ENCODE measurements around the gene STXBP5. TPM values are rescaled to one million over a fixed set of nuclear protein-coding genes. Genes with fewer than 3 reads are reported as not detected.

The STXBP5 gene
- total RNA-seq, 4 donors from 2014 or later = 15.6 to 41.3 (median 20.4) TPM

DNA sequence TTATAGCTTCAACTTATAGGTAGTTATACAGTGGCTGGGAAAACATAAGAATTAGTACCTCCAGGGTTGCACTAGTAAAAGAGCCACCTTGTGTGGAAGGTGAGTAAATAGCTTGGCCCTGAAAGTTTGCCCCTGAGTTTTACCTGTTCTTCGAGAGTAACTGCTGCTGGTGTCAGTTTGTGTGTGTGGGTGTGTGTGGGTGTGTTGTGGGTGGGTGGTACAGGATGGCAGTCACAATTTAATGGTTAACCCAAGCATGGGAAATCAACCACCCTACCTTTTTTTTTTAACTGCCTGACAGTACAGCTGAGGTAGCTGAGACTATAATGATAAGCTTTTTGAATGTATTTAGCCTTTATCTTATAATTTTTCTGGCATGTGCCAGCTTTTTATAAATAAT lies 137.3 kb downstream of the STXBP5 start:
- ATAC-seq = no peak
- H3K4me3 ChIP-seq = no peak overlapping the region
- TF ChIP-seq POLR2A (IDR thresholded peaks at IDR 0.05) = no peak
- TF ChIP-seq, protein P1, sequence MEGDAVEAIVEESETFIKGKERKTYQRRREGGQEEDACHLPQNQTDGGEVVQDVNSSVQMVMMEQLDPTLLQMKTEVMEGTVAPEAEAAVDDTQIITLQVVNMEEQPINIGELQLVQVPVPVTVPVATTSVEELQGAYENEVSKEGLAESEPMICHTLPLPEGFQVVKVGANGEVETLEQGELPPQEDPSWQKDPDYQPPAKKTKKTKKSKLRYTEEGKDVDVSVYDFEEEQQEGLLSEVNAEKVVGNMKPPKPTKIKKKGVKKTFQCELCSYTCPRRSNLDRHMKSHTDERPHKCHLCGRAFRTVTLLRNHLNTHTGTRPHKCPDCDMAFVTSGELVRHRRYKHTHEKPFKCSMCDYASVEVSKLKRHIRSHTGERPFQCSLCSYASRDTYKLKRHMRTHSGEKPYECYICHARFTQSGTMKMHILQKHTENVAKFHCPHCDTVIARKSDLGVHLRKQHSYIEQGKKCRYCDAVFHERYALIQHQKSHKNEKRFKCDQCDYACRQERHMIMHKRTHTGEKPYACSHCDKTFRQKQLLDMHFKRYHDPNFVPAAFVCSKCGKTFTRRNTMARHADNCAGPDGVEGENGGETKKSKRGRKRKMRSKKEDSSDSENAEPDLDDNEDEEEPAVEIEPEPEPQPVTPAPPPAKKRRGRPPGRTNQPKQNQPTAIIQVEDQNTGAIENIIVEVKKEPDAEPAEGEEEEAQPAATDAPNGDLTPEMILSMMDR (IDR thresholded peaks at IDR 0.05 in 4 of 5, conservative IDR thresholded peaks at IDR 0.05 in 1 of 5) = no peak
- H3K27ac ChIP-seq = no peak overlapping the region
- no peaks in the 10 kb centered on the region for H3K27me3 ChIP-seq
- no peaks in the 10 kb centered on the region for H3K36me3 ChIP-seq
- H3K4me1 ChIP-seq = no peaks in the 10 kb centered on the region
- no peak for DNase-seq
- intact Hi-C loops (cut with DNase I; ENCODE audit: low total_unique reads) (no loop called here), in situ Hi-C loops (cut with MboI; ENCODE audit: low sequenced_read_pairs in 4 of 4) (no loop called here)
- H3K9me3 ChIP-seq = no peaks in the 10 kb centered on the region

DNA sequence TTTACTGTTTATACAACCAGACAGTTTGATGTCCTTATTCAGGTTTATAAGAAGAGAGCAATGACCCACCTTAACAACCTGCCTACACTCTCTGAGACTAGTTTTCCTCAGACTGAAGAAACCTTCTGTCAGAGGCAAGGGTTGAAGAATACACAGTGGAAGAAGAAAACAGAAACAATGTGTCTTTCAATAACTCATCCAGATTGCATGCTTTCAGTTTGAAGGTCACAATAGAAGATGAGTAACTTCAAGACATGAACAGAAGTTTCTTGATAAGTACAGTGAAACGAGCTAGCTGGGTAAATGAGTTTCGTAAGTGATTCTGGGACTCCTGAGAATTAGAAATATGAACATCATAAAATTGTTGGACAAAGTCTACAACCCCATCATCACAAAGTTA lies 141.7 kb downstream of the STXBP5 start:
- ATAC-seq = no peak
- DNase-seq = no peak
- Histone ChIP-seq H3K4me1 (no peaks in the 10 kb centered on the region), H3K4me3 (no peak overlapping the region), H3K27me3 (no peaks in the 10 kb centered on the region), H3K27ac (no peak overlapping the region), H3K9me3 (no peaks in the 10 kb centered on the region), H3K36me3 (no peaks in the 10 kb centered on the region)
- in situ Hi-C loops (cut with MboI; ENCODE audit: low sequenced_read_pairs in 4 of 4) = no loop called here
- intact Hi-C loops (cut with DNase I; ENCODE audit: low total_unique reads) = no loop called here
- TF ChIP-seq, protein P1 (IDR thresholded peaks at IDR 0.05 in 4 of 5, conservative IDR thresholded peaks at IDR 0.05 in 1 of 5) = no peak
- TF ChIP-seq POLR2A (IDR thresholded peaks at IDR 0.05) = no peak

DNA sequence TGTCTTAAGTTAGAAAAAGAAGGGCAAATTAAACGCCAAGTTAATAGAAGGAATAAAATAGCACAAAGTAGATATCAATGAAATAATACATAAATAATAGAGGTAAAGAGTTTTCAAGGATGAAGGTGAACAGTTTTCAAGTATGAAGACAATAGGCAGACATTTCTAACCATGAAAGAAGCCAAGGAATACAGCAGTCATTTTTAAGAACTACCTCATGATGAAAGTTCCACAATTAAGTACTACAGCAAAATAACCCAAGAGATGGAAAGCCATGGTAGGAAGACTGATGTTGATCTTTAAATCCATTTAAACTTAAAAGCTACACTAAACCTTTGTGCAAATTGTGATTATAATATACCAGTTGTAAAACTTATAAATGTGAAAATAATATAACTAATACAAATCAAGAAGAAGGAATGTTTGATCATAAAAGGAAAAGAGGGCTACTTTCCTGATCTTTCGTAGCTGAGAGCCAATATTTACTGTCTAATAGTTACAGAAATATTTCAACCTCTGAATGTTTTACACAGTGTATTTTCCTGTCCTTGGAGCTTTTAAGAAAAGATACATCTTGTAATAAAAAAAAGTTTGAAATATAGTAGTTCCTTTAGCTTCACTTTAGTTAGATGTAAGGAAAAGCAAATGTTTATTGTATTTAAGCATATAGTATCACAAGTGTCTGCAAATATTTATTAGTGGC lies 143.1 kb downstream of the STXBP5 start:
- H3K27ac ChIP-seq = no peak overlapping the region
- intact Hi-C loops (cut with DNase I; ENCODE audit: low total_unique reads) = no loop called here
- ATAC-seq = no peak

GRCh38 chr6:147347882-147348575 lies 143.8 kb downstream of the STXBP5 start:
- Histone ChIP-seq H3K9me3 (no peaks in the 10 kb centered on the region), H3K4me1 (no peaks in the 10 kb centered on the region), H3K27ac (no peak overlapping the region), H3K4me3 (no peak overlapping the region), H3K27me3 (no peaks in the 10 kb centered on the region), H3K36me3 (no peaks in the 10 kb centered on the region)
- TF ChIP-seq, protein P1 (IDR thresholded peaks at IDR 0.05 in 4 of 5, conservative IDR thresholded peaks at IDR 0.05 in 1 of 5) = no peak
- no peak for TF ChIP-seq POLR2A (IDR thresholded peaks at IDR 0.05)
- DNase-seq = no peak
- no peak for ATAC-seq
- intact Hi-C loops (cut with DNase I; ENCODE audit: low total_unique reads) (no loop called here), in situ Hi-C loops (cut with MboI; ENCODE audit: low sequenced_read_pairs in 4 of 4) (no loop called here)

More for the DNA sequence above, 143.1 kb downstream of the STXBP5 start:
- TF ChIP-seq, protein P1 (IDR thresholded peaks at IDR 0.05 in 4 of 5, conservative IDR thresholded peaks at IDR 0.05 in 1 of 5) = no peak
- TF ChIP-seq POLR2A (IDR thresholded peaks at IDR 0.05) = no peak
- no peak overlapping the region for H3K4me3 ChIP-seq
- no peaks in the 10 kb centered on the region for H3K36me3 ChIP-seq
- DNase-seq = no peak
- in situ Hi-C loops (cut with MboI; ENCODE audit: low sequenced_read_pairs in 4 of 4) = no loop called here
- no peaks in the 10 kb centered on the region for H3K27me3 ChIP-seq
- no peaks in the 10 kb centered on the region for H3K4me1 ChIP-seq
- H3K9me3 ChIP-seq = no peaks in the 10 kb centered on the region
